HG03378 (cell line): Measurements from ENCODE around the gene SLC9A3.
A peak's percentile ranks its signal among the peaks of the same experiment; 100 is the strongest.

ENCODE experiments used
- ATAC-seq: cut with Tn5 transposase; IDR thresholded peaks from one replicate; pipeline ENCODE4 v1.9.1; 2021; ENCODE audit warnings: mild to moderate bottlenecking, moderate library complexity; ENCODE audit not compliant: unreplicated experiment

SLC9A3 gene

GRCh38 chr5:464843-465590, 59.2 kb downstream of the SLC9A3 start:
- no peak for ATAC-seq

- ATAC-seq, result no peak
Measured at GRCh38 chr5:464446-464842, 59.8 kb downstream of the SLC9A3 start.

GRCh38 chr5:463952-464351, 60.3 kb downstream of the SLC9A3 start:
- ATAC-seq, result no peak

DNA sequence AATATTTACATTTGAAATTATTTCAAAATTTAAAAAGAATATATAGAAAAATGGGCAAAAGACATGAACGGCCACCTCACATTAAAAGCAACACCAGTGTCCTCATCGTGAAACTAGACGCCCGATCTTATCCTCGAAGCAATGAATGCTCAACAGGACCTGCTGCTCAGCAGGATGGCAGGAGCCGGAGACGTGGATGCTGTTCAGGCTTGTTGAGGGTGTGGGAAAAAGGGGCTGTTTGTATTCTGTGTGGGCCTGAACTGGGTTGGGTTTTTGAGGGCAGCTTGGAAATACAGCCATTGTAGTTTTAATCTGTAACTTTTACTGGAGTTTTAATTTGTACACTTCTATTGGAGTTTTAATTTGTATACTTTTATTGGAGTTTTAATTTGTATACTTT, 60.9 kb downstream of the SLC9A3 start:
- no peak for ATAC-seq

DNA sequence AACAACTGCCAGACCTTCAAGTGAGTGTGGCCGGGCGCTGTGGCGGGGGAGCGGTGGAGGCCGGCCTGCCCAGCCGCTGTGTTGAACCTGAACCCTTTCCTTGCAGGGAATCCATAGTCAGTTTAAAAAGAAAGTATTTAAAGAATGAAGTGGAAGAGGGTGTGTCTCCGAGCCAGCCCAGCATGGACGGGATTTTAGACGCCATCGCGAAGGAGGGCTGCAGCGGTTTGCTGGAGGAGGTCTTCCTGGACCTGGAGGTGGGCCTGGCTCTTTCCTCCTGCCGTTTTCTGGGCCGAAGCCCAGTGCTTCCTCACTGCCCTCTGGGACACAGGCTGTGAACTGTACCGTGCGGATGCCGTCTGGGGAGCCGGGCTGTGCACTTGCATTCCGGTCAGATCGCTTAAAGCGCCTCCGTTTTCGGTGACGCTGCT, 62.2 kb downstream of the SLC9A3 start:
- ATAC-seq, result no peak

DNA sequence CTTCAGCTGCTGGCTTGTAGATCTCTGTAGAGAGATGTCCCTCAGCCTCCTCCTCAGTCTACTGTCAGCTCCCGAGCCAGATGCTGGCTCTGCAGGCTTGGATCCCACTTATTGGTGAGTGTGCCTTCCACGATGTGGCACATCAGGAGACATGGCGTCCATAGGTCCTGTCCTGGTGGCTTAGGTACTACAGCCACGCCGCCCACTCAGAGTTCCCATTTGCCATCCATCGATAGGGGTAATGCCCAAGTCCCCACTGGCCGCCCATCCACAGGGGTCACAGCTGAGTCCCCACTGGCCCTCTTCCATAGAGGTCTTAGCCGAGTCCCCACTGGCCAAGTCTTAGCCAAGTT, 64.0 kb downstream of the SLC9A3 start:
- no peak for ATAC-seq

GRCh38 chr5:459562-460272, 64.5 kb downstream of the SLC9A3 start:
- ATAC-seq, result no peak

DNA sequence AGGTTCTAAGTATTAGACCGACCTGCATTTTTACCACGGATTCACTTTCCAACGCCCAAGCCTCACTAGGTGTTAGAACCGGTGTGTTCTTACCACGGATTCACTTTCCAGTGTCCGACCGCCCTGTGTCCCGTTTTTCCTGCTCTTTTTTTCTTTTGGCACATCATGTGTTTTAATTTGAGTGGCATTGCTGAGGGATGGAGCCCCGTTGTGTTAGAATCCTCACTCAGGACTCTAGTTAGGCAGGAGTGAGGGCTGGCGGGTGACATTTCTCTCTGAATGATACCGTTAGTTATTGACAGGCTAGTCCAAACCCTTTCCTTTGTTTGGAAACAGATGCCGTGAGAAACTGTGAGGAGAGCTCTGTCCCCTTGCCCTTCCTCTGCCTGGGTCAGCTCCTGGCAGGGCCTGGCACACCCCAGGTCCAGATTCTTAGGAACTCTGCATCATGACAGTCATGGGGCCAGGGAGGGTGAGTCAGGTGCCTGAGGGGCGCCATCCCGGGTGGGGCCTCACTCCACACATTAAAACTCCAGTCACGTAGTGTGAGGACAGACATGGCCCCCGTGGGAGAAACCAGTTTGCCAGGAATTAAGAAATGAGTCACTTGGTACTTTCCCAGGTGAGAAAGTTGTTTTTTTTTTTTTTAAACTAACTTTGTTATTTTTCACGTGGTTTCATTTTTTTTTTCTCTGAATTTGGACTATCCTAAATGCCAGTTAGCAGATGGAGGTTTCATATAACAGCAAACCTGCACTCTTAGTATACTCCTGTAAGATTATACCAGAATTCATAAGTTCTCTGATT, 65.5 kb downstream of the SLC9A3 start:
- peak; percentile 67 for ATAC-seq

- no peak for ATAC-seq
Measured at GRCh38 chr5:457195-457961, 66.9 kb downstream of the SLC9A3 start.

DNA sequence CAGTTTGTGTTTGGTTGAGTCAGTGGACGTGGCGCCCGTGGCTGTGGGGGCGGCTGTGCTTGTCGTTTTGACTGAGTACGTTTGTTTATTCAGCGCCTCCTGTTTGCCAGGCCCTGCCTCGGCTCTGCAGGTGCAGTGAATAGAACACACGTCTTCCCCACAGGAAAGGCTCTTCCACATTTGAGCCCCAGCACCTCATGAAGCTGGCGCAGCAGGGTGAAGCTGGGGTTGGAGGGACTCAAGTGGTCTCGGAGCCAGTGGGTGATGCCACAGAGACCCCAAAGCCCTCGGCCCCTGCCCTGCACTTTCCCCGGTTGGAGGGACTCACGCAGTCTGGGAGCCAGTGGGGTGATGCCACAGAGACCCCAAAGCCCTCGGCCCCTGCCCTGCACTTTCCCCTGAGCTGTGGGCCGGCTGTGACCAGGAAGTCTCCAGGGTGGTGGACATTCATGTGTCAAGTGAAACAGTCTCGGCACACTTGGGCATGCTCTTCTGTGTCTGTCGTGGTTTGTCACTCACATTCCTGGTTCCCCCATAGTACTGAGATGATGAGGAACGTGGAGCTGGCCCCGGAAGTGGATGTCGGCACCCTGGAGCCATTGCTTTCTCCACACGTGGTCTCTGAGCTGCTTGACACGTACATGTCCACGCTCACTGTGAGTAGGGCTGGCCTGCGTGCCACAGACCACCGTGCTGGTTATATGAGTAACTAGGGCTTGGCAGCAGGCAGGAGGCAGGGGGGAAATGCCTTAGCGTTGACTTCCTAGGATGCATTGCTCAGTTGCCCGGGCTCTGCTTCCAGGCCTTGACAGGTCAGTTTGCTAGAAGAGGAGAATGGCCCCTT, 67.7 kb downstream of the SLC9A3 start:
- no peak for ATAC-seq

DNA sequence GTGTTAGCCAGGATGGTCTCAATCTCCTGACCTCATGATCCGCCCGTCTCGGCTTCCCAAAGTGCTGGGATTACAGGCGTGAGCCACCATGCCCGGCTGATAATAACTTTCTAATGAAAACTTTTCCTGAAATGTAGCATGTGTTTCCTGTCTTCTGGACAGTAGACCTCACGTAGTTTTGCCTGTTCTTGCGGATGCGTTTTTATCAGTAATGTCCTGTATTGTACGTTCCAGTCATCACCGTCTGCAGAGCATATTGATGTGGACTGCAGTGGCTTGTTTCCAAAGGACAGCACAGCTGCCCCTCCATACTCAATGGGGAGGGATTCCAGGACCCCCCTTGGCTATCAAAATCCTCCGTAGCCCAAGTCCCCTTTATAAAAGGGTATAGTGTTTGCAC, 68.4 kb downstream of the SLC9A3 start:
- no peak for ATAC-seq

GRCh38 chr5:454936-455335, 69.3 kb downstream of the SLC9A3 start:
- no peak for ATAC-seq

GRCh38 chr5:453725-454481, 70.3 kb downstream of the SLC9A3 start:
- no peak for ATAC-seq

DNA sequence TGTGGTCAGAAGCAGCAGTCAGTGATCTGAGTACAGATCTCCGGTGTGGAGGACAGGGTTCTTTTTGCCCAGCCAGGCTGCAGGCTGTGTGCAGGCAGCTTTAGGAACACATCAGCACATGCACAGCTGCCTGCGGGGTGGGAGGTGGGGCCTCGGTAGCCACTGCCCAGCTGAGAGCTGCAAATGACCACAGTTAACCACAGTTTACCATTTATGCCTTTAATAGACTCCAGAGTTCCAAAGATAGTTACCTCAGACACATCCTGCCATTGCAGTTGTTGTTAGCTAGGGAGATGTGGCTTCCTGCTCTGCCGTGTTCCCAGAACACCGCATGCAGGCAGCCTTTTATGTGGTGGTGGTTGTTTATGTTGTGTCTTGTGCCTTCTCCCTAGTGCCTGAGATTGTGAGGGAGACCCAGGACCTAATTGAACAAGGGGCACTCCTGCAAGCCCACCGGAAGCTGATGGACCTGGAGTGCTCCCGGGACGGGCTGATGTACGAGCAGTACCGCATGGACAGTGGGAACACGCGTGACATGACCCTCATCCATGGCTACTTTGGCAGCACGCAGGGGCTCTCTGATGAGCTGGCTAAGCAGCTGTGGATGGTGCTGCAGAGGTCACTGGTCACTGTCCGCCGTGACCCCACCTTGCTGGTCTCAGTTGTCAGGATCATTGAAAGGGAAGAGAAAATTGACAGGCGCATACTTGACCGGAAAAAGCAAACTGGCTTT, 71.1 kb downstream of the SLC9A3 start:
- ATAC-seq, result no peak

GRCh38 chr5:451587-452458, 72.4 kb downstream of the SLC9A3 start:
- no peak for ATAC-seq

DNA sequence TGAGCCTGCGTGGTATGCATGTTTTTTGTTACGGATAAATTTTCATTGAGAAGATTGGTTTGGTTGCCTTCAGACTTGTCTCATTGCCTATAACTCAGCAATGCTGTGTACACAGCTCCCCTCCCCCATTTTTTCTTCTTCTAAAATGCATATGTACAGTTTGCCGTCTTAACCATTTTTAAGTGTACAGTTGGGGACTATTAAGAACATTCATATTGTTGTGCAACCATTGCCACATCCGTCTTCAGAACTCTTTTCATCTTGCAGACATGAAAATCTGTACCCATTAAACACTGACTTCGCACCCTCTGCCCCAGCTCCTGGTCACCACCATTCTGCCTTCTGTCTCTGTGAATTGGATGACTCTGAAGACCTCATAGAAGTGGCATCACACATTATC, 75.1 kb downstream of the SLC9A3 start:
- ATAC-seq, result no peak

DNA sequence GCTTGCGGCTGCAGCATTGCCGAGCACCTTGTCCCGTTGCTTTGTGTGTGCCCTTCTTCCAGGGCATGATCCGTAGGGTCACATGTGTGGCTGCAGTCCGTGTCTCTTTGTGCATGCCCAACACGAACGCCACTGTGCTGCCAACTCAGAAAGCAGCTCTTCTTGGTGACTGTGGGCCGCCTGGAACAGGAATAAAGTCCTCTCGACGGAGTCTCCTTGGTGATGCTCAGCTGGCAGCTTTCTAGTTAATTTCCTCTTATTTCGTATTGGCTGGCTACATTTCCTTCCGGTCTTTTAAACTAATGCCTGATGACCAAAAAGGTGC, 75.5 kb downstream of the SLC9A3 start:
- no peak for ATAC-seq
